Measurements from ENCODE around the gene DELE1. TPM values are rescaled to one million over a fixed set of nuclear protein-coding genes. Genes with fewer than 3 reads are reported as not detected.

The DELE1 gene
- total RNA-seq (100 to 1,000 TPM in 4 of 9 donors, 10 to 100 TPM in 5; 63.1 to 174 (median 96.0) TPM), polyA plus RNA-seq (10 to 100 TPM; 56.8 to 59.1 TPM)
- long read RNA-seq, donor 1, full-length matches to known transcripts, result 15 of 63 reads
- long read RNA-seq, donor 1, partial matches to known transcripts, result 38 of 63 reads
- long read RNA-seq, donor 1, other reads (novel, unspliced or antisense), result 10 of 63 reads
- long read RNA-seq, donor 2, full-length matches to known transcripts, result 92 of 258 reads
- long read RNA-seq, donor 2, partial matches to known transcripts, result 121 of 258 reads
- long read RNA-seq, donor 2, other reads (novel, unspliced or antisense), result 45 of 258 reads
- long read RNA-seq, donor 3, full-length matches to known transcripts, result 6 of 40 reads
- long read RNA-seq, donor 3, partial matches to known transcripts, result 24 of 40 reads
- long read RNA-seq, donor 3, other reads (novel, unspliced or antisense), result 10 of 40 reads

GRCh38 chr5:141923448-141924313 lies at the start of gene DELE1:
Gene DELE1, plus strand, starts transcription at chr5:141923871. Its CDS starts 71 bp downstream, at chr5:141923942.
- 0% methylated on average over 23 to 53 of the region's 53 CpGs for WGBS, 4 donors
- H3K27ac ChIP-seq, result peak within 1 kb of the TSS; percentile 89 to 99 (median 96)
- TF ChIP-seq POLR2A (IDR thresholded peaks at IDR 0.05), result peak; percentile 13 to 87
- TF ChIP-seq CTCF (IDR thresholded peaks at IDR 0.05), result peak in 3 of 12 donors; percentile 8 to 18 (median 9)
- intact Hi-C loops (cut with DNase I), result loop anchor here in 7 of 10 donors (2.0 to 5.0 kb wide), 5 partner anchors 34 to 231 kb away; partner anchors contain the start of gene PCDH12 (in 5 of the 7)
- peaks cover 0 to 43% (median 39%) of the 10 kb centered on the region in 9 donors for H3K36me3 ChIP-seq
- ATAC-seq, result peak; percentile 97 to 99 (median 98)
- no peaks in the 10 kb centered on the region for H3K9me3 ChIP-seq
- peaks cover 4 to 46% (median 24%) of the 10 kb centered on the region in 12 donors for H3K4me1 ChIP-seq
- H3K27me3 ChIP-seq, result no peaks in the 10 kb centered on the region
- peak; percentile 96 to 98 (median 97) for DNase-seq
- peak within 1 kb of the TSS; percentile 19 to 90 (median 66) for H3K4me3 ChIP-seq

- H3K4me1 ChIP-seq, result peaks cover 0 to 80% (median 45%) of the 10 kb centered on the region in 12 donors
- 49 to 60% (median 53%) methylated on average over 3 of the region's 3 CpGs for WGBS, 4 donors
- no peak for DNase-seq
- peak overlapping the region in 11 of 12 donors; percentile 0 to 95 (median 79) for H3K4me3 ChIP-seq
- ATAC-seq, result no peak
- TF ChIP-seq CTCF (IDR thresholded peaks at IDR 0.05) (no peak), POLR2A (IDR thresholded peaks at IDR 0.05) (no peak)
- intact Hi-C loops (cut with DNase I), result loop anchor here in 4 of 10 donors (2.0 to 10.0 kb wide), 3 partner anchors 23 to 59 kb away; no protein-coding TSS in a partner anchor
- no peaks in the 10 kb centered on the region for H3K9me3 ChIP-seq
- H3K36me3 ChIP-seq, result peaks cover 0 to 4% (median 2%) of the 10 kb centered on the region in 9 donors
- H3K27ac ChIP-seq, result peak overlapping the region in 11 of 12 donors; percentile 28 to 94 (median 83)
- H3K27me3 ChIP-seq, result peaks cover 0 to 58% (median 24%) of the 10 kb centered on the region in 9 donors
Observed at GRCh38 chr5:141873933-141874261, 49.8 kb upstream of the DELE1 start.

- intact Hi-C loops (cut with DNase I), result loop anchor here in 4 of 10 donors (2.0 to 10.0 kb wide), 3 partner anchors 24 to 60 kb away; no protein-coding TSS in a partner anchor
- Histone ChIP-seq H3K4me3 (peak overlapping the region; percentile 0 to 95 (median 77)), H3K27ac (peak overlapping the region in 11 of 12 donors; percentile 28 to 94 (median 84)), H3K36me3 (no peaks in the 10 kb centered on the region), H3K27me3 (peaks cover 0 to 59% (median 24%) of the 10 kb centered on the region in 9 donors), H3K4me1 (peaks cover 0 to 84% (median 48%) of the 10 kb centered on the region in 12 donors), H3K9me3 (no peaks in the 10 kb centered on the region)
- ATAC-seq (no peak), DNase-seq (no peak)
- WGBS, 4 donors, result 29 to 35% (median 32%) methylated on average over 16 of the region's 16 CpGs
- TF ChIP-seq CTCF (IDR thresholded peaks at IDR 0.05), result no peak
Observed at GRCh38 chr5:141874262-141874964, 49.3 kb upstream of the DELE1 start.

All from heart left ventricle (tissue), 16 donors.